ENCODE measurements around the gene CNGB1.

DNA sequence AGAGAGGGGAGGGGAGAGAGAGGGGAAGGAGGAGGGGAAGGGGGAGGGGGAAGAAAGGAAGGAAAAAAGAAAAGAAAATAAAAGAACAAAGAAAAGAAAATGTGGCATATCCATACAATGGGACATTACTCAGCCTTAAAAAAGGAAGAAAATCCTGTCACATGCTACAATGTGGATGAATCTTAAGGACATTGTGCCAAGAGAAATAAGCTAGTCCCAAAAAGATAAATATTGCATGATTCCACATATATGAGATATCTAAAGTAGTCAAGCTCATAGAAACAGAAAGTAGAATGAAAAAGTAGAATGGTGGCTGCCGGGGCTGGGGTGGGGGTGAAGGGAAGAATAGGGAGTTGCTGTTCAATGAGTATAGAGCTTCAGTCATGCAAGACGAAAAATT lies 40.4 kb downstream of the CNGB1 start:
- TF ChIP-seq, protein P1, sequence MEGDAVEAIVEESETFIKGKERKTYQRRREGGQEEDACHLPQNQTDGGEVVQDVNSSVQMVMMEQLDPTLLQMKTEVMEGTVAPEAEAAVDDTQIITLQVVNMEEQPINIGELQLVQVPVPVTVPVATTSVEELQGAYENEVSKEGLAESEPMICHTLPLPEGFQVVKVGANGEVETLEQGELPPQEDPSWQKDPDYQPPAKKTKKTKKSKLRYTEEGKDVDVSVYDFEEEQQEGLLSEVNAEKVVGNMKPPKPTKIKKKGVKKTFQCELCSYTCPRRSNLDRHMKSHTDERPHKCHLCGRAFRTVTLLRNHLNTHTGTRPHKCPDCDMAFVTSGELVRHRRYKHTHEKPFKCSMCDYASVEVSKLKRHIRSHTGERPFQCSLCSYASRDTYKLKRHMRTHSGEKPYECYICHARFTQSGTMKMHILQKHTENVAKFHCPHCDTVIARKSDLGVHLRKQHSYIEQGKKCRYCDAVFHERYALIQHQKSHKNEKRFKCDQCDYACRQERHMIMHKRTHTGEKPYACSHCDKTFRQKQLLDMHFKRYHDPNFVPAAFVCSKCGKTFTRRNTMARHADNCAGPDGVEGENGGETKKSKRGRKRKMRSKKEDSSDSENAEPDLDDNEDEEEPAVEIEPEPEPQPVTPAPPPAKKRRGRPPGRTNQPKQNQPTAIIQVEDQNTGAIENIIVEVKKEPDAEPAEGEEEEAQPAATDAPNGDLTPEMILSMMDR (IDR thresholded peaks at IDR 0.05) = no peak
- TF ChIP-seq POLR2A (IDR thresholded peaks at IDR 0.05) = no peak

Data from ovary (tissue), 3 donors.